ENCODE data around the gene TAS2R41.
"Not testable (repeated sequence)": the region's sequence is repeated elsewhere in the genome, so short reads cannot be mapped to it uniquely, and the experiment has no call there.

Gene TAS2R41

GRCh38 chr7:143456992-143457793, 20.5 kb upstream of the TAS2R41 start:
- DNase-seq = no peak

GRCh38 chr7:143458263-143458662, 19.4 kb upstream of the TAS2R41 start:
- peak; percentile 70 for DNase-seq

- DNase-seq = no peak
Observed at GRCh38 chr7:143458681-143459080, 19.0 kb upstream of the TAS2R41 start.

- no peak for DNase-seq
Observed at GRCh38 chr7:143459359-143459758, 18.3 kb upstream of the TAS2R41 start.

GRCh38 chr7:143460271-143460979, 17.2 kb upstream of the TAS2R41 start:
- DNase-seq = peak; percentile 2

GRCh38 chr7:143462045-143462444, 15.6 kb upstream of the TAS2R41 start:
- DNase-seq = no peak

- peak; percentile 81 for DNase-seq
Observed at GRCh38 chr7:143463556-143463955, 14.1 kb upstream of the TAS2R41 start.

GRCh38 chr7:143463957-143464356, 13.7 kb upstream of the TAS2R41 start:
- DNase-seq = no peak

GRCh38 chr7:143467724-143468123, 9.9 kb upstream of the TAS2R41 start:
- no peak for DNase-seq

GRCh38 chr7:143472071-143472689, 5.5 kb upstream of the TAS2R41 start:
- DNase-seq = not testable (repeated sequence)

GRCh38 chr7:143479055-143479766, 1.5 kb downstream of the TAS2R41 start:
- no peak for DNase-seq

GRCh38 chr7:143480501-143480900, 2.8 kb downstream of the TAS2R41 start:
- DNase-seq = peak; percentile 51

- DNase-seq = no peak
Observed at GRCh38 chr7:143484119-143484518, 6.4 kb downstream of the TAS2R41 start.

- DNase-seq = peak; percentile 29
Observed at GRCh38 chr7:143485094-143485493, 7.4 kb downstream of the TAS2R41 start.

- DNase-seq = peak; percentile 5
Observed at GRCh38 chr7:143485500-143485899, 7.8 kb downstream of the TAS2R41 start.

GRCh38 chr7:143486266-143486665, 8.6 kb downstream of the TAS2R41 start:
- peak; percentile 21 for DNase-seq

- DNase-seq = no peak
Observed at GRCh38 chr7:143487061-143487460, 9.4 kb downstream of the TAS2R41 start.

GRCh38 chr7:143487566-143487965, 9.9 kb downstream of the TAS2R41 start:
- DNase-seq = no peak

- DNase-seq = no peak
Observed at GRCh38 chr7:143490717-143491306, 13.1 kb downstream of the TAS2R41 start.

GRCh38 chr7:143492043-143492471, 14.4 kb downstream of the TAS2R41 start:
- peak; percentile 41 for DNase-seq

GRCh38 chr7:143492799-143493739, 15.4 kb downstream of the TAS2R41 start:
- no peak for DNase-seq
